GM21360 (cell line): Measurements from ENCODE around the gene IGSF21.
"Not testable (repeated sequence)": the region's sequence is repeated elsewhere in the genome, so short reads cannot be mapped to it uniquely, and the experiment has no call there.

Experiments used
- ATAC-seq: cut with Tn5 transposase; IDR thresholded peaks from one replicate; pipeline ENCODE4 v1.9.1; 2021; ENCODE audit warnings: mild to moderate bottlenecking, moderate library complexity; ENCODE audit not compliant: unreplicated experiment

Gene IGSF21

DNA sequence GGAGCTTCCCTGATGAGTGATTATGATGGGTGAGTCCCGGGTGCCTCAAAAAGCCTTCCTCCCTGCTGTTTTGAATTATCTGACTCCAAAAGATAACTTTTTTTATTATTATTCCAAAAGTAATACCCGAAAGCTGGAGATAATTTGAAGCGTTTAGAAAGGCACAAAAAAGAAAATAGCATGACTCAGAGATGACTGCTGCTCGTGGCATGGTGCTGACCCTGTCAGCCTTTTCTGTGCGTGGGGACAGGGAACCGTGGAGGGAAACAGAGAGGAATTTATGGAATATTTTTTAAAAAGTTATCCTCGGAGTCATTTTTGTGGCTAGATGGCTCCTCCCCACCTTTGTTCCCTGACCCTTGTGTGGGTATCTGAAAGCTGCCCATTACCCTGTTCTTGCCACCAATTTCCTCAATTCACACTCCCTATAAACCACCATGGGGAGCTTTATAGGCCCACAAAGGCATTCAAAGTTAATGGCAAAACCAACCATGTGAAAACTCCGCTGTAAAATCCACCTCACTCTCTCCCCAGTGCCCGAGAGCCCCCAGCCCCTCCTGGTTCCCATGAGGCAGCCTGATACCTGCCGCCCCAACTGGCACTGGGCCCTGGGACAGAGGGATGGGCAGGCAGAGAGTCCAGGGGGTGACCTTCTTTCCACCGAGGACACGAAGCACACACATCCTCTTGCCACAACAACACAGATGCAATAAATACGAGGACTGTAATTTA, 37.5 kb downstream of the IGSF21 start:
- no peak for ATAC-seq

DNA sequence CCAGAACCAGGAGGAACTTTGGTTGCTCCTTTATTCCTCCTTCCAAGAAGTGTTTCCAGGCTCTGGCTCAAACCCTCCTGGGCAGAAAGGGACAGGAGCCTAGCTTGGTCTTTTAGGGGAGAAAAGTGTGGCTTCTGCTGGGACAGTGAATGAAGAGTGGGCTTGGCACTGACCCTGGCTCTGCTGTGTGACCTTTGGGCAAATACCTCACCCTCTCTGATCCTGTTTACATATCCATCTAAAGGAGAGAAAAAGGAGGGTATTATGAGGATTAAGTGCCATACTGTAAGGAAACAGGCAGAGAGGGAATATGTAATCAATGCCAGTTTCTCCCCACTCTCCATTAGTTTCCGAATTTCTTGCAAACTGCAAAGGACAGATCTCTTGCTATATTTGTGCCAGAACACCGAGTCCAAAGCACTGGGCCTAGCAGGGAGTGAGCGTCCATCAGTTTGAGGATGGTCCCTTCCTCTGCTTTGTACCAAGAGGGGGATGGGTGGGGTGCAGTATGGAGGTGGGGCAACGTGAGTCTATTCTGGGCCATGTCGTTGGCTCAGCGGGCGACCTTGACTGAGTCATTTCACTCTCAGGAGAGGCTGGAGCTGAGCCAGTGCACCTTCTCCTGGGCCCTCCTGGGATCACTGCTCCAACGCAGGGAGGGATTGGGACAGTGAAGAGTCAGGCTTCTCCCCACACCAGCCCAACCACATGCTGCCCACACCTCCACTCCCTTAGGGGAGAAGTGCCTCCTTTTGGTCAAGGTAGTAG, 38.4 kb downstream of the IGSF21 start:
- no peak for ATAC-seq

DNA sequence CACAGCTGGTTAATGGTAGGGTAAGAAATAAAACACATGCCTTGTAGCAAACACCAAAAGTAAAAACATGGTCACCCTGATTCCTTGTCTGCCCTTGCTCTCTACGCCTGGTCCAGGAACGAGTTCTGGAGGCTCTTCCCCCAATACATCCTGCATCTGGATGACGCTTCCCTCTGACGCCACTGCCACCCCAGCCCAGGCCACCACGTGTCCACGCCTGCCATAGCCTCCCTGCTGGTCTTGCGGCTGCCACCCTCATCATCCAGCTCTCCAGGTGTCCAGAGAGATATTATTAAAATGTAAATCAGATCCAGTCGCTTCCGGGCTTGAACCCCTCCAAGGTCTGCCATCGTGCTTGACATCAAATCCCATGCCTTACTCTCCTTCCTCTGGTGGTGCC, 39.3 kb downstream of the IGSF21 start:
- ATAC-seq: no peak

DNA sequence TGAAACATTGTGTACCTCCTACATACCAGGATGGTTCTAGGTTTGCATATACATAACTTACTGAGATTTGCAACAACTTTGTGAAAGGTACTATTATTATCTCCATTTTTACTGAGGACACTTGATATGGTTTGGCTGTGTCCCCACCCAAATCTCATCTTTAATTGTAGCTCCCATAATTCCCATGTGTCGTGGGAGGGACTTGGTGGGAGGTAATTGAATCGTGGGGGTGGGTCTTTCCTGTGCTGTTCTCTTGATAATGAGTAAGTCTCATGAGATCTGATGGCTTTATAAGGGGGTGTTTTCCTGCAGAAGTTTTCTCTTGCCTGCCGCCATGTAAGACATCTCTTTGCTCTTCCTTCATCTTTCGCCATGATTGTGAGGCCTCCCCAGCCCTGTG, 40.1 kb downstream of the IGSF21 start:
- no peak for ATAC-seq

DNA sequence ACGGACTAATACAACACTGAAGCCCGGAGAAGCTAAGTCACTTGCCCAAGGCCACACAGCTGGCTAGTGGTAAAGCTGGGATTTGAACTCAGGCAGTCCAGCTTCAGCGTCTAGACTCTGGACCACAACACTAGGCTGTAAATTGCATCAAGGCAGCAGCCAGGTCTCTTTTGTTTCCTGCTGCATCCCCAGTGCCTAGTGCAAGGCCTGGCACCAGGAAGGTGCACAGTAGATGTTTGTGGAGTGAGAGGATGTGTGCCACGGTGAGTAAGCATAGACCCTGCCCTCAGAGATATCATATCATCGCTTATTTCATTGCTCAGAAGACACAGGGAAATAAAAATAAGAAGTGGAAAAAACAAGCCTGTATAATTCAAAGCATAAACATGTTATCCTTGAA, 40.9 kb downstream of the IGSF21 start:
- ATAC-seq: no peak

DNA sequence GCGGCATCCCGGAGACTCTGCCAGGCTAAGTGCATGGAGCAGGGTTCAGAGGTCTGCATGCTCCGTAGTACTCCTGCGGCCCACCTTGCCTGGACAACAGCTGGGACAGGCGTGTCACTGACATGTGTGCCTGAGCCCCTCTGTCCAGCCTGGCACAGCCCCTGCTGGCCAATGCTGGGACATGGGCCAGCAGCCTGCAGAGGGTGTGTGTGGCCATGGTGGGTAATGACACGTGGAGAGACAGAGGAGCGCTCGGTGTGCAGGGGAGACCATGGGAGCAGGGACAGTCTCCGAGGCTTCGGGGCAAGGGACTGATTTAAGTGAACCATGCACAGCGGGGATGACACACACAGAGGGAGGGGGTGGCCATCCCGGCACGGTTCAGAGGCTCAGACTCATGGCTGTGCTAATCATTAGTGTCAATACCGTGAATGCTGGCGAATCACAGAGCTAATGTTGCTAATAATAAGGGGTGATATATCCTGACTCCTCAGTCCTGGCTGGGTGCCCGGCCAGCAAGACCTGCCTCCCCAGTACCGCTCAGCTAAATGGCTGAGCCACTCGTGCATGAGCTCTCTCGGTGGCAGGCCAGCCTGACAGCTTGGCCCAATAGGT, 41.5 kb downstream of the IGSF21 start:
- no peak for ATAC-seq

DNA sequence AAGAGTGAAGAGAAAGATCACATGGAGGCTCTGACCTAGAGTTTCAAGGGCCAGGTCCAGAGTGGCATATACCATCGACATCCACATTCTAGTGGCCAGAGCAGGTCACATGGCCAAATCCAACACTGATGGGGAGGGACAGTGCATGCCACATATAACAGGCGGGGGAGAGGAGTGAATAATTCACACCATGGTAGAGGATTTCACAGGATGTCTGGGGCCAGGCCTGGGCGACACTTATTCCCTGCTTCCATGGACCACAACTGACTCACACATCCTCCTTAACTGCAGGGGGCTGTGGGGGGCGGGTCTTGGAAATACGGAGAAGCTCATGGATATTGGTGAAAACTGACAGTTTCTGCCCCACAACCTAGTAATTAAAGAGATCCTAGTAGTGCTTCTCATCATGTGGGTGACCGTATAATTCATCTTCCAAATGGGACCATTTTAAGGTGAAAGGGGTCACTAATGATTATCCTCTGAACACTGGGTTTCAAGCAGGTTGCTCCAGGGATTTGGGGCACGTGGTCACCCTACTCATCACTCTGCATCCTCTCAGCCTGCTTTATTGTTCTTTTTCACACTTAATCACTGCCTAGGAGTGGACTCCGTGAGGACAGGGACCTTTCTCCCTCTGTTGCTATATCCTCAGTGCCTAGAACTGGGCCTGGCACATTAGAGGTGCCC, 44.0 kb downstream of the IGSF21 start:
- no peak for ATAC-seq

DNA sequence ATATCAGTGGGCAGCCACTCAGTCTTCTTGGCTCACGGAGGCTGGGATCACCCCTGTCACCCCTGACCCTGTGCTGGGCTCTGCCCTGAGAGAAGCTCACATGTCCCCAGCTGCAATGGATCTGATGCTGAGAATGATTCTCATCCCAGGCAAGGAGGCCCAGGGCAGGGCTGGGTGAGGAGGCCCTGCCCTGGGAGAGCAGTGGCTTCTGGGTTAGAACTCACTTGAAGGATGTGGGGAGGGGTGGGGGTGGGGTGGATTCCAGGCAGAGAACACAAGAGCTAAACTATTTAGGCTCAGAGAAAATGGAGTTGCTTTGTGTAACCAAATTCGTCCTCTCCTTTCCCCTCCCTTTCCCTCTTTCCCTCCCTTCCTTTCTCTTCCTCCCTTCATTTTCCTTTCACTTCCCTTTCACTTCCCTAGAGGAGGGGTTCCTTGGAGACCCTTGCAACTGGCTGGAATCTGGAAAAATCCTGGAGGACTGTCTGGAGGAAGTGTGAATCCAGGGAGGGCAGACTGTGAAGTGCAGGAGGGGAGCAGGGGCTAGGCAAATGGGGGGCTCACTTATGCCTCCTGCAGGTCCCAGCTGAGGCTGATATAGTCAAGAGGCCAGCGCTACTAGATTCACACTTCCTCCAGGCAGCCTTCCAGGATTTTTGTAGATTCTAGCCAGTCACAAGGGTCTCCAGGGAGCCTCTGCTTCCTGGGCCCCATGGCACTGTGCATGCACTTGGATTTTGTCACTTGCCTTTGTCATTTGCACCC, 47.0 kb downstream of the IGSF21 start:
- no peak for ATAC-seq

DNA sequence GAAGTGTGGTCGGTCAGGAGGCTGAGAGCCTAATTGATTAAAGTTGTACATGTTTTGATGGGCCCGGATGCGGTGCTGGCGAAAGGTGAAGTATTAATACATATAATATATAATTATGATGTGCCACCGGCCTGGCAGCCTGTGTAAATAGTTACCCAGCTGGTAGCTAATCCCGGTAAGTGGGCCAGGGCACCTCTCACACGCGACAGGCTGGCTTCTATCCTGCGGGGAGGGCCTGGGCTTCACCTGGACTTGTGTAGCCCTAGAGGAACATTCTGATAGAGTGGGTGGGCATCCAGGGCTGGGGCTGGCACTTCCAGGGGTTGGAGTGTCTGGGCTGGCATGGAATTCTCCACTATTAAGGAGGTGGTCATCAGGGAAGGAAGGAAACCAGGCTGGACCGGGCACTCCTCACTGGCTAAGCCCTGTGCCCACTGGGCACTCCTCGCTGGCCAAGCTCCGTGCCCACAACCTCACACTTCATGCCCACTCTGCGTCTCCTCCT, 48.3 kb downstream of the IGSF21 start:
- ATAC-seq: no peak

DNA sequence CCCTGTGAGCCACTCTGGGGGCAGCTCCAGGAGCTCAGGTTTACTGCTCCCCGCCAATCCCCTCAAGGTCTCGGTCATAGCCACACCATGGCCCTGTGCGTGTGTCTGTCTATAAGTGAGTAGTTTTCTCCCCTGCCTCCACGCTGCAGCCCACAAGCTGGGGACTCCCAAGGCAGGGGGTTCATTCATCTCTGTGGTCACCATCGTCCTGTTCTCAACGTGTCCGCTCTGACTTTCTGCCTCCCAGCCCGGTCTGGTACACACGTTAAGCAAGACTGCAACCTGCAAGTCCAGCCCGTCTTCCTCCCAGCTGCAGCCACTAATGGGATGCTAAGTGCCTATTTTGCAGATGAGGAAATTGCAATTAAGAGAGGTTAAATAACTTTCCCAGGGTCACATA, 49.8 kb downstream of the IGSF21 start:
- ATAC-seq: no peak

DNA sequence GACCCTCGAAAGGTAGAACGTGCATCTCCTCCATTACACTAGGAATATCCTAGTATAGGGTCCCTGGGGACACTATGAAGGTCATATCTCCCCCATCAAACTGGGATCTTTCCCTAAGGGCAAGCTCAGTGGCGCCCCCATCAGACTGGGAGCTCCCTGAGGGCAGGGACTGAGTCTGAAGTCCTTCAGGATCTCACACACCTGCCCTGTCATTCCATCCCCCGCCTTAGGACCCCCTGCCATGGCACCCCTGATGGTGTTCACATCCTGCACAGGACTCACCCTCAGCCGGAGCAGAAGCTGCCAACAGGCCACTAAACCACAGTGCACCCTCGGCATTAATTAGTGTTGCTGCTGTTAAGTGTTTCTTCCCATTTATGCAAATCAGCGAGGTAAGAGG, 50.4 kb downstream of the IGSF21 start:
- no peak for ATAC-seq

DNA sequence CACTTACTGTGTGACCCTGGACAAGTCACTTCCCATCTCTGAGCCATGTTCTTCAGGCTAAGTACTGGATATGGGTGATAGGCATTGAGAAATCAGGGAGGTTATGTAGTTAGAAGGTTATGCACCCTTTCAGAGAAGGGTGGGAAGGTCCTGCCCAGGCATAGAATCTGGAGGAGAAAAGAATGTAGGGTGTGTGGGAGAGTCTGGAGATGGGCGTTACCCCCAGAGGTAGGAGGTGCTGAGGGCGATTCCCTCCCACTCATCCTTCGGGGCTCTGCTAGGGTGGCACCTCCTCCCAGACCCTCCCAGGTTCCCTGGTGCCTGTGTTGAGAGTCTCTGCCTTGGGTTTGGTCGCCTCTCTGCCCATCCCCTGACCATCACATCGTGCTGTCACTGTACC, 51.1 kb downstream of the IGSF21 start:
- ATAC-seq: no peak

DNA sequence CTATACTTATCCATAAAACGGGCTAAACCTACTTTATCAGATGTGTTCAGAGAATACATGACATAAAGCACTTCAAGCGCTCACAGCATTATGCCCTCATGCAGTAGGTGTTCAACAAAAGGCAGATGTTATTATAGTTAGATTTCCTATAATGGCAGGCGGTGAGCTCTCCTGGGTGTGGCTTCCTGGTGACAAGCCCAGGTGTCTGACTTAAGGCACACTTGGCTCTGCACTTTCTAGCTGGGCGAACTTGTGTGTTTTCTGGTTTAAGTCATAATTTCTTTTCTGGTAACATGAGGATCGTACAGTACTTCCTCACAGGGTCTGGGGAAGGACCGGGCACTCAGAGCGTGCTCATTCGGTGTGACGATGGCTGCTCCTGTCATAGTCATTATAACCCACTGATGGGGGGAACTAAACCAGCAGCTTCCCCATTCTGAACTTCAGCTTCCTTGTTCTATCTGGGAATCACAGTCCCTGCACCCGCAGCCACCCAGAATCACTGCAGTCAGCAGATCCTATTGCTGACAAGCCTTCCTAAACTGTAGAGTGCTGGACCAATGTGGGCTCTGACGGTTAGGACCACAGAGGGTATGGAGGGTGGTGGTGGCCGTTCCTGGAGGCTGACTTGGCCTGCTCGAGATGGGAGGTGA, 52.8 kb downstream of the IGSF21 start:
- ATAC-seq: no peak

DNA sequence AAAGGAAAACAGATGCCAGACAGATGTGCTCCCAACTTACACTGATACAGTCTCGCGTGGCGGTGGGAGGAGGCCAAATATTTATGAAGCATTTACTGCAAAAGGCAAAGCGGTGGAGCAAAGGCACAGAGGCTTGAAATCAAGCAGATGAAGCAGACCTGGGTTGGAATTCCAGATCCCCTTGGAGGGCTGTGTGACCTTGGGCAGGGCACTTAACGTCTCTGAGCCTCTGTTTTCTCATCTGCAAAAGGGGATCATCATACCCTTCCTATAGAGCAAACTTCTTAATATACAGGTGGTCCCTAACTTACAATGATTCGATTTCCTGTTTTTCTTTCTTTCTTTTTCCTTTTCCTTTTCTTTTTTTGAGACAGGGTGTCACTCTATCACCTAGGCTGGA, 54.1 kb downstream of the IGSF21 start:
- ATAC-seq: no peak

DNA sequence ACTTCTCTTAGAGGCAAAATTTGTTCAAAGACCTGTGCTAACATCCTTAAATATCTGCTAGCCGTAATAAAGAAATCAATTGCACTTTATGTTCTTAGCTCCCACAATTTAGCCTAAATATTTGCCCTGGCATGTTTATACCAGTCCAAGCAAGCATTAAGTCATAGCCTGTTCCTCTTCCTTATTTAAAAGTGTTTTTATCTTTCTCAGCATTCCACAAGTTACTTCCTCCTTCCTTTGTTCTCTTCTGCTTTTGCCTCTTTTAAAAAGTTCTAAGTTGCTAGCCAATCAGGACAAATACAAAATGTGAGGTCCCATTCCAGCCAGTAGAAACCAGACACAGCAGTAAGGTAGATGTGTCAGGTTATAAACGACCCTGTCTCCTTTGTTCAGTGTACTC, 58.0 kb downstream of the IGSF21 start:
- ATAC-seq: not testable (repeated sequence)

DNA sequence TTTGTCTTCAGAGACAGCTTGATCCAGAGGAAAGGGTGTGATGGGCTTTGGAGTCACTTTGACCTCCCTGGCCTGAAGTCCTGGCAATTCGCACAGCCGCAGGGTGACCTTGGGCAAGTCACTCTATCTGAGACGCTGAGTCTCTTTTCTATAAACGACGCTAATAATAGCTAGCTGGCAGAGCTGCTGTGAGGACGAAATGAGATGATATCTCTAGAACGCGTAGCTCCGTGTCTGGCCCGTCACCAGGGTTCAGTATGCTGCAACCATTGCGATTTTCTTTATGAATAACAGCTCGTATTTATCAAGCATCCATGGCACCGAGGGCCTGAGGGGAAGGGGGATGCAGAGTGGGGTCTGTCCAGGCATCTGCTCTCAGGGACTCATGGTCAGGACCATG, 58.7 kb downstream of the IGSF21 start:
- no peak for ATAC-seq

DNA sequence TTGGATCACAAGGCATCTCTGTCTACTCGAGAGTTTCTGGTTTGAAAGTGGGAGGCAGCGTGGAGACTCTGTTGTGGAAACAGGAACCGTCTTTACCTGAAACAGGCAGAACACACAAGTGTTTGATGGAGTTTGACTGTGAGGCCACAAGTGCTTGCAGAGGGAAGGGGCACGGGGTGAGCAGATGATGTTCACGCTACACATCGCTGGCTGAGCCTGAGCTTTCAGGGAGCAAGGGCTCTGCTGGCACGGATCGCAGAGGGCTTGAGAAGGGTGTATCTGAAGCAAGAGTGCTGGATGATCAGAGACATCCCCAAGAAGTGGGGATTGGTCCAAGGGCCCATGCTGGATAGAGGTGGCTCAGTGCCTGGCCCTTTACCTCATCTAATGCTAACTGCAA, 59.3 kb downstream of the IGSF21 start:
- no peak for ATAC-seq

DNA sequence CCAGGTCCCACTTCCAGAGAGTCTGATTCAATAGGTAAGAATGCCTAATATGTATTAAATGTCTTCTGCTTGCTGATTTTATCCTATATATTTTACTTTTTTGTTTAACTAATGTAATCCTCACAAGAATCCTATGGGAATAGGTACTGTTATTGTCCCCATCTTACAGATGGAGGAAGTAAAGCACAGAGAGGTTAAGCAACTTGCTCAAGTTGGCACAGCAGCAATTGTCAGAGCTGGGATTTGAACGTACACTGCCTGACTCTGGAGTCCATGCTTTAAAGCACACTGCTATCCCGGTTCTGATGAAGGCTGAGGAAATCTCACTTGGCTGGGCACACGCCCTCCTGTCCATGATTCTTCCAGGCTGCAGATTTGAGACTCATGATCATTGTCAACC, 62.8 kb downstream of the IGSF21 start:
- ATAC-seq: no peak

DNA sequence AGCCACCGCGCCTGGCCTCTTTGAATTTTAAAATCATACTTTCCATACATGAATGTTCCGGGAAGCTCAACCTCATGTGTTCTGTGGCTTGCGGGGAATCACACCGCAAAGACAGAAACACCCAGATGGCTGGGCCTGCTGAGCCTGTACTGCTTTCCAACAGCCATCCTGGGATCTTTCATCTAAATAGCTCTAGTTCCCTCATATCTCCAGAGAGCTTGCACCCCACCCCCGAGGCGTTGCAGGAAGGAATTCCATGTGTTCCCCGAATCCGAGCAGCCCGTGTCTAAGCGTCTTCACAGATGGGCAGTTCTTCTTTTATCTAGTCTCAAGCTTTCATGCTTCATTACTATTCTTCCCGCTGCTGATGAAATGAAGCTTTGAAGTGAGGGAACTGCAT, 66.4 kb downstream of the IGSF21 start:
- no peak for ATAC-seq

DNA sequence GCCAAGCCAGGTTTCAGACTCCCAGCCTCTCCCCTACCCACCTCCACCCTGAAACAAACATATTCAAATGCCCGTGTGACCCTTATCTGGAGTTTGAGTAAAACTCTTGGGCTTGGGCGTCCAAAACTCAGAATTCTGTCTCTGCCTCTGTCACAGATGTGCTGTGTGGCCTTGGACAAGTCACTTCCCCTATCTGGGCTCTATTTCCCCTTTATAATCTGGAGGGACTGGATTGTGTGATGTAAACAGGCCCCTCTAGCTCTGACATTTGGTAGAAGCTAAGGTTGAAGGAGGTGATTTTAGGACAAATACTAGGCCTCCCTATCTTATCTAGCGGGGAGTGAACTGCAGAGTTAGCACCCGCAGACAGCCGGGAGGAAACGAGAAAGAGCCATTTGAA, 67.5 kb downstream of the IGSF21 start:
- no peak for ATAC-seq
